Effector memory CD4-positive, alpha-beta T cell (primary cell): ENCODE data around the gene KIAA1217.

Source experiments
- DNase-seq, 3 donors: peaks; one replicate each; pipeline ENCODE4 v3.0.0-alpha.2; 2020
- H3K27ac ChIP-seq: 2 replicates; pipeline ENCODE4 v1.7.0; 2013; ENCODE audit warnings: mild to moderate bottlenecking, low read length, moderate library complexity; ENCODE audit not compliant: insufficient read depth, poor library complexity, severe bottlenecking
- H3K27me3 ChIP-seq: replicated peaks from 2 replicates; pipeline ENCODE4 v1.7.0; 2013; ENCODE audit warnings: mild to moderate bottlenecking, low read length; ENCODE audit not compliant: insufficient read depth, control insufficient read depth, poor library complexity, severe bottlenecking
- H3K36me3 ChIP-seq: 2 replicates; pipeline ENCODE4 v1.7.0; 2013; ENCODE audit warnings: mild to moderate bottlenecking, low read length, moderate library complexity; ENCODE audit not compliant: control insufficient read depth, insufficient read depth
- H3K4me1 ChIP-seq: 2 replicates; pipeline ENCODE4 v1.7.0; 2013; ENCODE audit warnings: low read length, mild to moderate bottlenecking; ENCODE audit not compliant: control insufficient read depth, insufficient read depth, poor library complexity, severe bottlenecking
- H3K4me3 ChIP-seq: 2 replicates; pipeline ENCODE4 v1.7.0; 2013; ENCODE audit warnings: low read length, low read depth, mild to moderate bottlenecking; ENCODE audit not compliant: insufficient read depth, poor library complexity, severe bottlenecking
- H3K9me3 ChIP-seq: 2 replicates; pipeline ENCODE4 v1.7.0; 2013; ENCODE audit warnings: mild to moderate bottlenecking, low read length, moderate library complexity; ENCODE audit not compliant: control insufficient read depth

The KIAA1217 gene

DNA sequence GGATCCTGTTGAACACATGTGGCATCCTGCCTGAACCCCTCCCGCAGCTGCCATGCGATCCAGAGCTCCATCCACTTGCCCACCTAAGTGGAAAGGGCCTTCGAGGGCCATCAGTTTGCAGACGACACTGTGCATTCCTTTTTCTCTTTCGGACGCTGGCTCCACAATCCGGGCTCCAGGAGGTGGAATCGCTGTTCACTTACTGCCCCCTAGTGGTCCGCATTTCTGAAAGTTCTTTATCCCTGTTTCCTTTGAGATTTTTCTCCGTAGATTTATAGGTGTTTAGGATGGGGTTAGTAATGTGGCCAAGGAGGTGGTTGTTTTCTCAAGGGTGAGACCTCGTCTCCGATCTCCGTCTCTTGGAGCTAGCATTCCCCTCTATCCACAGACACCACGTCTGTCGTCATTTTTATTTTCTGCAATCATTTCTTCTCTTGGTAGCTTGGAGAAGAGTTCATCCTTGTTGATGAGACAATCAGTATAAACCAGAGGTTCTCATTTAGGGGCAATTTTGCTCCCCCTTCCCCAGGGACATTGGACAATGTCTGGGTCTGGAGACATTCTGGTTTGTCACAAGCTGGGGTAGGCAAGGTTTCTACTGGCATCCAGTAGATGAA lies 310.2 kb downstream of the KIAA1217 start:
- Histone ChIP-seq H3K4me3 (no peak overlapping the region), H3K9me3 (no peaks in the 10 kb centered on the region), H3K27me3 (no peaks in the 10 kb centered on the region), H3K27ac (no peak overlapping the region), H3K4me1 (peaks cover 4% of the 10 kb centered on the region), H3K36me3 (no peaks in the 10 kb centered on the region)
- DNase-seq, result peak in 1 of 3 donors; percentile 6

DNA sequence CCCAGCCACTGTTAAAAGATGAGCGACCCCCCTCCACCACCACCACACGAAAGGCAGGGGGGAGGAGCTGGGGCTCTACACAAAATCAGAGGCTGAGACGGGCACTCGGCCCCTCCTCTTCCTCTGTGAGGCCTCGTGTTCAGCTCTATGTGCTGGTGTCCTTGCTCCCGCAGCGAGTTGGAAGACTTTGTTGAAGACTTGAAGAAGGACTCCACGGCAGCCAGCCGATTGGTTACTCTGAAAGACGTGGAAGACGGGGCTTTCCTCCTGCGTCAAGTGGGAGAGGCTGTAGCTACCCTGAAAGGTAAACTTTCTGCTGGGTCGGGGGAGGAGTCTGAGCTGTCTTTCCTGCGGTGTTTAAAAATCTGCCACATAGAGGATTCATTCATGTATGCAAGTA lies 311.0 kb downstream of the KIAA1217 start:
- Histone ChIP-seq H3K27me3 (no peaks in the 10 kb centered on the region), H3K36me3 (no peaks in the 10 kb centered on the region), H3K9me3 (no peaks in the 10 kb centered on the region), H3K27ac (no peak overlapping the region), H3K4me3 (no peak overlapping the region), H3K4me1 (peaks cover 4% of the 10 kb centered on the region)
- DNase-seq, result peak in 2 of 3 donors; percentile 6 to 19

DNA sequence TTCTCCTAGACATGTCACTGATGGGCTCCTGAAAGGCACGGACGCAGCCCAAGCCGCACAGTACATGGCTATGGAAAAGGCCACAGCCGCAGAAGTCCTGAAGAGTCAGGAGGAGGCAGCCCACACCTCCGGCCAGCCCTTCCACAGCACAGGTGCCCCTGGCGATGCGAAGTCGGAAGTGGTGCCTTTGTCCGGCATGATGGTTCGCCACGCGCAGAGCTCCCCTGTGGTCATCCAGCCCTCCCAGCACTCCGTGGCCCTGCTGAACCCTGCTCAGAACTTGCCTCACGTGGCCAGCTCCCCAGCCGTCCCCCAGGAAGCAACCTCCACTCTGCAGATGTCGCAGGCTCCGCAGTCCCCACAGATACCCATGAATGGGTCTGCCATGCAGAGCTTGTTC lies 315.4 kb downstream of the KIAA1217 start:
- H3K27me3 ChIP-seq, result no peaks in the 10 kb centered on the region
- no peak for DNase-seq
- H3K27ac ChIP-seq, result no peak overlapping the region
- H3K36me3 ChIP-seq, result no peaks in the 10 kb centered on the region
- H3K9me3 ChIP-seq, result no peaks in the 10 kb centered on the region
- H3K4me1 ChIP-seq, result peaks cover 4% of the 10 kb centered on the region
- H3K4me3 ChIP-seq, result no peak overlapping the region

DNA sequence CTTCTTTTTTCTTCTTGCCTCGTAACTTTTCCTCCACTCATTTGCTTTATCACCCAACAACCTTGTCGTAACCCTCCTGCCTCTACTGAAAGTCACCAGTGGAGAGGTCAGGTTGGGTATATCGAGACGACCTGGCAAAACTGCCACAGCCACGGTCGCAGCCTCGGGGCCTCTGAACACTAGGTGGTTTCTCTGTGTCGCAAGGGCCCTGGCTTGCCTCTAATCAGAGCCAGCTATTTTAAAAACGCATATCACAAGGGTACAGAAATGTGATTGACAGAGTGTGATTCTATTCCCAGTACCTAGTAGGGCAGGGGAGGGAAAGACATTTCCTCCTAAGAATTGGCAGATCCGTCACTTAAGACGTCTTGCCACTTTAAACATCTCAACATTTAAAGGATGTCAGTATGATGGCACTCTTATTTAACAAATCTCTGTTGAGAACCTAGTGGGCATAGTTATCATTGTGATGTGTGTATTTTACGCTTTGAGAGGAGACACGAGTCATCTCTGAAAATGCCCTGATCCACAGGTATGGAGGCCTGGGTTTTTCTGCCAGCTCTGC lies 317.2 kb downstream of the KIAA1217 start:
- H3K4me1 ChIP-seq, result no peaks in the 10 kb centered on the region
- no peak overlapping the region for H3K4me3 ChIP-seq
- no peak for DNase-seq
- H3K27ac ChIP-seq, result no peak overlapping the region
- H3K36me3 ChIP-seq, result no peaks in the 10 kb centered on the region
- no peaks in the 10 kb centered on the region for H3K9me3 ChIP-seq
- no peaks in the 10 kb centered on the region for H3K27me3 ChIP-seq

DNA sequence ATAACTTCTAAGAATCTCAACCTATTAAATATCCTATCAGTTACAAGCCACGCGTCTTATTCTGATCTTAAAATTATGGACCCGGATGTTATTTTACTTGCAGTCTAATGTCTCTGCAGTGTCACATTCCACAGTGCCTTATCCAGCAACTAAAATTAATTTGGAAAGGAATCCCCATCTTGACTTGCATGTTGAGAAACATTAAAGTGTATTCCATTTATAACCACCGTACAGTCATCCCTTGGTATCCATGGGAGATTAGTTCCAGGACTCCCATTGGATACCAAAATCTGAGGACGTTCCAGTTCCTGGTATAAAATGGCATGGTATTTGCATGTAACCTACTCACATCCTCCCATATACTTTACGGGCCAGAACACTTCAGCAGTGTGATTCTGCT lies 320.0 kb downstream of the KIAA1217 start:
- H3K27ac ChIP-seq, result no peak overlapping the region
- no peaks in the 10 kb centered on the region for H3K27me3 ChIP-seq
- H3K9me3 ChIP-seq, result no peaks in the 10 kb centered on the region
- no peak overlapping the region for H3K4me3 ChIP-seq
- DNase-seq, result no peak
- no peaks in the 10 kb centered on the region for H3K4me1 ChIP-seq
- H3K36me3 ChIP-seq, result no peaks in the 10 kb centered on the region

DNA sequence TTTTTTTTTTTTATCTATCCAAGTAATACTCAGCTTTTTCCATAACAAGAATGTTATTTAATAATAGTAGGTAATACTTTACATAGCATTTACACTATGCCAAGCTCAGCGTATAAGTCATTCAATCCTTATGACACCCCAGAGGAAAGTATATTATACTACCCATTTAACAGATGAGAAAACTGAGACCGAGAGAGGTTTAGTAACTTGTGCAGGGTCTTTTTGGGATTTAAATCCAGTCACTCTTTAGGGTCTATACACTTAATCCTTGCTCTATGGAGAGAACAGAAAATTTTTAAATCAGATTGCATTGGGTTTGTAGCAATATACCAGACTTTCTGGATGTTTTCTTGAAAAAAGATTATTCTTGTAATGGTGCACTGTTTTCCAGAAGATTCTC lies 322.5 kb downstream of the KIAA1217 start:
- Histone ChIP-seq H3K36me3 (no peaks in the 10 kb centered on the region), H3K27me3 (no peaks in the 10 kb centered on the region), H3K27ac (no peak overlapping the region), H3K9me3 (no peaks in the 10 kb centered on the region), H3K4me3 (no peak overlapping the region), H3K4me1 (no peaks in the 10 kb centered on the region)
- DNase-seq, result no peak

DNA sequence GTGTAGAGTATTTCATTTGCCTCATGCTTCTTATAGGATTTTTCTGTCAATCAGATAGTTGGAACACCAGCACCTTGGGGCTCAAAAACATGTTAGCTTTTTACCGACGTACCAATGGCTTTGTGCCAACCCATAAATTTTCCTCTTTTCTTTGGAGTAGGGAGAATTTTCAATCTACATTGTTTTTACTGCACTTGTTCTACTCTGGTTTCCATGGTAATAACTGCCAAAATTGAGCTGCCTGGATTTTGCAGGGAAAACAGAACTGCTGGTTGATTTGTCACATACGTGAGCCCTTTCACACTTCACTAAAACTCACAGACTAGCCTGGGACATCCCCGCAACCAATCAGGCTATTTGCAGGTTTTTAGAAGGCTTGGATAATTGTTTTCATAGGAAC lies 325.0 kb downstream of the KIAA1217 start:
- H3K4me3 ChIP-seq, result no peak overlapping the region
- H3K36me3 ChIP-seq, result no peaks in the 10 kb centered on the region
- H3K27ac ChIP-seq, result no peak overlapping the region
- H3K27me3 ChIP-seq, result no peaks in the 10 kb centered on the region
- no peaks in the 10 kb centered on the region for H3K9me3 ChIP-seq
- H3K4me1 ChIP-seq, result no peaks in the 10 kb centered on the region
- no peak for DNase-seq

DNA sequence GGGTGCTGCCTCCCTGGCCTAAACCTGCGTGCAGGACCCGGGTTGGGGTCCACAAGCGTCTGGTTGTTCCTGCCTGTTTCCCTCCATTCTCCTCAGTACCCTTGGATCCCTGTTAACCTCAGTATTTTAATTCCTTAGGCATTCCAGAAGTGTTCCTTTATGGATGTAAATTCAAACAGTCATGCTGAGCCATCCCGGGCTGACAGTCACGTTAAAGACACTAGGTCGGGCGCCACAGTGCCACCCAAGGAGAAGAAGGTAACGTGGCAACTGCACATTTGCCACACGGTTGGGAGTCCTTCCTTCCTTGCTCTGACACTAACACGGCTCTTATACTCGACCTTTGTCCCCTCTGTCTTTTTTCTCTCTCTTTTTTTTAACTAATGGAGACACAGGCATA lies 327.7 kb downstream of the KIAA1217 start:
- H3K4me1 ChIP-seq, result no peaks in the 10 kb centered on the region
- H3K4me3 ChIP-seq, result no peak overlapping the region
- no peaks in the 10 kb centered on the region for H3K9me3 ChIP-seq
- DNase-seq, result no peak
- H3K27ac ChIP-seq, result no peak overlapping the region
- no peaks in the 10 kb centered on the region for H3K27me3 ChIP-seq
- H3K36me3 ChIP-seq, result no peaks in the 10 kb centered on the region

DNA sequence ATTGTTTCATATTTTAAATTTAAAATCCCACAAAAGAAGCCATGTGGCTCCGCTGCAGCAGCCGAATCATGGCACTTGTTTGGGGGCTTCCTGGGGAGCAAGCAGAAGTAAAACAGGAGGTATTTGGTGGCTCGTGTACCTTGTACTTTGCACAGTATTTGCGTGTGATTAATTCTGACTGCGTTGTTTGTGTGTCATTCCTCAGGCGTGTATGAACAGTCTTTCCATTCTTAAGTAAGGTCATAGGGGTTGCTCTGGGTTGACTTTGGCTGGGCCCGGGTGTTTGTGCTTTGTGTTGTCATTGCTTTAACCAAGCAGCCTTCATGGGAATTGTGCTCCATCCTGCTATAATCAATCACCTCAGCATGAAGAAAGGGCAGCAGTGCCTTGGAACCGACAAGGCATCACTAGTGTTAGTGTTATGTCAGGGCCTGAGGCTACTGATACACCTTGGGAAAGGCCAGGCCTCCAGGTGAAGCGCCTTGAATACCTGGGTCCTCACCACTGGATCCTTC lies 332.4 kb downstream of the KIAA1217 start:
- no peaks in the 10 kb centered on the region for H3K36me3 ChIP-seq
- no peak overlapping the region for H3K27ac ChIP-seq
- no peak for DNase-seq

DNA sequence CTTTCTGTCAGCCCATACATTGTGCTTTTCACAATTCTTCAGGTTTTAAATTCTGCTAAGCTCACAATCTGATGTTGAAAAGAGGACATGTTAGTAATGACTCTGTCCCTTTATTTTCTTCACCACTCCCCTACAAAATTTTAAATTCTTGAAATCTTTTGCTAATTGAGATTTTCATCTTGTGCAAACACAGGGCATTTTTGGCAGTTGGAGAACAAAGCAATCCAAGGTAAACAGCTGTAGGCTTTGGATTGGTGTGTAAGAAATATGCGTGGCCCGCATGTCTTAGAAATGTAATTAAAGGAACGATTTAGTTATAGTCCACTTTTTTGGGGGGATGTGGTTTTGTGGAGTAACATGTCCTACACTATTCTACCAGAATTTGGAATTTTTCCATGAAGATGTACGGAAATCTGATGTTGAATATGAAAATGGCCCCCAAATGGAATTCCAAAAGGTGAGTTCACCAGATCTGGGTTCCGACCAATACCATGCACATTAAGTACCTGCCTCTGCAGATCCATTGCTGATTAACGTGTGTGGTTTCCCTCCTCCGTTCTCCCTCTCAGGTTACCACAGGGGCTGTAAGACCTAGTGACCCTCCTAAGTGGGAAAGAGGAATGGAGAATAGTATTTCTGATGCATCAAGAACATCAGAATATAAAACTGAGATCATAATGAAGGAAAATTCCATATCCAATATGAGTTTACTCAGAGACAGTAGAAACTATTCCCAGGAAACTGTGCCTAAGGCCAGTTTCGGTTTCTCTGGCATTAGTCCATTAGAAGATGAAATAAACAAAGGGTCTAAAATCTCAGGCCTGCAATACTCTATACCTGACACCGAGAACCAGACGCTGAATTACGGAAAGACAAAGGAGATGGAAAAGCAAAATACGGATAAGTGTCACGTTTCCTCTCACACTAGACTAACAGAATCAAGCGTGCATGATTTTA lies 333.7 kb downstream of the KIAA1217 start:
- Histone ChIP-seq H3K4me1 (no peaks in the 10 kb centered on the region), H3K36me3 (no peaks in the 10 kb centered on the region), H3K27ac (no peak overlapping the region), H3K9me3 (no peaks in the 10 kb centered on the region), H3K27me3 (no peaks in the 10 kb centered on the region), H3K4me3 (no peak overlapping the region)
- no peak for DNase-seq

More for the DNA sequence above, 332.4 kb downstream of the KIAA1217 start:
- H3K27me3 ChIP-seq, result no peaks in the 10 kb centered on the region
- H3K9me3 ChIP-seq, result no peaks in the 10 kb centered on the region
- no peak overlapping the region for H3K4me3 ChIP-seq
- no peaks in the 10 kb centered on the region for H3K4me1 ChIP-seq
